ENCODE data around the gene YWHAB. TPM values are rescaled to one million over a fixed set of nuclear protein-coding genes. Genes with fewer than 3 reads are reported as not detected.

Gene YWHAB
- total RNA-seq, 1 experiment from 2014 or later = 216 TPM

DNA sequence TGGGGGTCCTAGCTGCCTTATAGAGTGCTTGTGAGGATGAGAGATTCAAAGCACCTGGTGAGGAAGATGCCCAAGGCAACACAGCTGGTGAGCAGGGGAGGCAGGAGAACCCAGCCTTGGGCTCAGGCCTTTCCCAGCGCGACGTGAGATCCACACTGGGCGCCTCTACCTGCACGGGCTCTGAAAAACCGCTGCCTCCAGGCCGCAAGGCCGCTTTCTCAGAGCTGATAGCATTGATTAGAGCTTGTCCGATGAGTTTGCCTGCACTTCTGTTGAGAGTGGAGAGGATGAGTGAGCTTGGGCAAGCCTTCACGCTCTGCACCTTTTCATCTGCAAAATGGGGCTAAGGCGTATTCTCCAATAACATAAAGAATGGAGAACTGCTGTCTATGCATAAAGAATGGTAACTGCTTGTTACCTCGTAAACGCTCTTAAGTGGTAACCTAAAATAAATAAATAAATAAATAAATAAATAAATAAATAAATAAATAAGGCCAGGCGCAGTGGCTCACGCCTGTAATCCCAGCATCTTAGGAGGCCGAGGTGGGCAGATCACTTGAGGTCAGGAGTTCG, 25.3 kb downstream of the YWHAB start (continued):
- TF ChIP-seq AR (CRISPR knock-in tag; IDR thresholded peaks at IDR 0.05) = no peak
- no peak for TF ChIP-seq MAX (CRISPR knock-in tag; IDR thresholded peaks at IDR 0.05)
- TF ChIP-seq OVOL2 (CRISPR knock-in tag; IDR thresholded peaks at IDR 0.05; ENCODE audit: borderline replicate concordance) = no peak
- TF ChIP-seq TEAD4 (CRISPR knock-in tag; IDR thresholded peaks at IDR 0.05) = no peak
- no peak for TF ChIP-seq KAT7 (CRISPR knock-in tag; IDR thresholded peaks at IDR 0.05; ENCODE audit: borderline replicate concordance)

DNA sequence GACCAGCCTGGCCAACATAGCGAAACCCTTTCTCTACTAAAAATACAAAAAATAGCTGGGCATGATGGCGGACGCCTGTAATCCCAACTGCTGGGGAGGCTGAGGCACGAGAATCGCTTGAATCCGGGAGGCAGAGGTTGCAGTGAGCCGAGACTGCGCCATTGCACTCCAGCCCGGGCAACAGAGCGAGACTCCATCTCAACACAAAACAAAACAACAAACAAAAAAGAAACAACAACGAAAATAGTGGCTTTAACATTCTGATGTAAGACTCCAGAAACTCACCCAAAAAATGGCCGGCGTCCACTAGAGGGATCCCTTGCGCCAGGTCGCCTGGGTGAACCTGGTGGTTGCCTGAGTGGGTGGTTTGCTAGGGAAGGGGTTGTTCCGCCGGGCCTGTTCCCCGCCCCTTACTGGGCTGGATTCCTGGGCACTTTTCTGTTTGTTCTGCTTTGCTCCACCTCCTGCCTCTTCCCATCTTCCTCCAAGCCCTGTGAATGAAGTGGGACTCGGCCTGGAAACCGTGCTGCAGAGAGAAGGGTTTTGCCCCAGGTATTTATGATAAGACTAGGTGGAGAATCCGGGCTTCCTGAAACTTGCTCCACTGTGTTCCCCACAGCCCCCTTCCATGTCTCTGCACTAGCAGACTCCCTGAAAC, 25.9 kb downstream of the YWHAB start:
- peak; percentile 88 for DNase-seq (ENCODE audit: low spot score)
- peak; percentile 68 for ATAC-seq
- H3K4me1 Mint-ChIP-seq = peaks cover 24% of the 10 kb centered on the region
- H3K27ac Mint-ChIP-seq = peak overlapping the region; percentile 90
- peak overlapping the region; percentile 66 for H3K4me3 Mint-ChIP-seq
- ChIA-PET CTCF (interaction anchor here (0.6 to 1.8 kb wide), 10 partner anchors 22 to 228 kb away, joined by 3 to 6 read pairs (median 3); partner anchors contain the start of gene WFDC5), POLR2A (interaction anchor here (1.1 kb wide), 1 partner anchor 26 kb away, joined by 4 read pairs; the partner anchor contains the start of gene YWHAB)
- peaks cover 47% of the 10 kb centered on the region for H3K36me3 Mint-ChIP-seq
- no peaks in the 10 kb centered on the region for H3K27me3 Mint-ChIP-seq (ENCODE audit: low read depth)
- TF ChIP-seq FOXP1 (CRISPR knock-in tag; IDR thresholded peaks at IDR 0.05; ENCODE audit: borderline replicate concordance) = peak; percentile 16; the same call in 1 of the 2 replicates
- TF ChIP-seq SP1 (CRISPR knock-in tag; conservative IDR thresholded peaks at IDR 0.05) = 0 out of 2 replicates have a peak, but pooled peaks have one; percentile 21
- no peak for TF ChIP-seq GRHL2 (CRISPR knock-in tag; IDR thresholded peaks at IDR 0.05; ENCODE audit: insufficient replicate concordance, severe bottlenecking)
- TF ChIP-seq NFE2L1 (CRISPR knock-in tag; IDR thresholded peaks at IDR 0.05) = 0 out of 2 replicates have a peak, but pooled peaks have one; percentile 13
- peak; percentile 98 for TF ChIP-seq GABPB1 (CRISPR knock-in tag; IDR thresholded peaks at IDR 0.05)
- TF ChIP-seq USF2 (CRISPR knock-in tag; IDR thresholded peaks at IDR 0.05) = no peak
- no peak for TF ChIP-seq ATF1 (CRISPR knock-in tag; IDR thresholded peaks at IDR 0.05)
- TF ChIP-seq NFATC4 (CRISPR knock-in tag; IDR thresholded peaks at IDR 0.05) = no peak
- TF ChIP-seq, protein P1, sequence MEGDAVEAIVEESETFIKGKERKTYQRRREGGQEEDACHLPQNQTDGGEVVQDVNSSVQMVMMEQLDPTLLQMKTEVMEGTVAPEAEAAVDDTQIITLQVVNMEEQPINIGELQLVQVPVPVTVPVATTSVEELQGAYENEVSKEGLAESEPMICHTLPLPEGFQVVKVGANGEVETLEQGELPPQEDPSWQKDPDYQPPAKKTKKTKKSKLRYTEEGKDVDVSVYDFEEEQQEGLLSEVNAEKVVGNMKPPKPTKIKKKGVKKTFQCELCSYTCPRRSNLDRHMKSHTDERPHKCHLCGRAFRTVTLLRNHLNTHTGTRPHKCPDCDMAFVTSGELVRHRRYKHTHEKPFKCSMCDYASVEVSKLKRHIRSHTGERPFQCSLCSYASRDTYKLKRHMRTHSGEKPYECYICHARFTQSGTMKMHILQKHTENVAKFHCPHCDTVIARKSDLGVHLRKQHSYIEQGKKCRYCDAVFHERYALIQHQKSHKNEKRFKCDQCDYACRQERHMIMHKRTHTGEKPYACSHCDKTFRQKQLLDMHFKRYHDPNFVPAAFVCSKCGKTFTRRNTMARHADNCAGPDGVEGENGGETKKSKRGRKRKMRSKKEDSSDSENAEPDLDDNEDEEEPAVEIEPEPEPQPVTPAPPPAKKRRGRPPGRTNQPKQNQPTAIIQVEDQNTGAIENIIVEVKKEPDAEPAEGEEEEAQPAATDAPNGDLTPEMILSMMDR (IDR thresholded peaks at IDR 0.05) = 0 out of 2 replicates have a peak, but pooled peaks have one; percentile 18
- no peaks in the 10 kb centered on the region for H3K9me3 Mint-ChIP-seq

DNA sequence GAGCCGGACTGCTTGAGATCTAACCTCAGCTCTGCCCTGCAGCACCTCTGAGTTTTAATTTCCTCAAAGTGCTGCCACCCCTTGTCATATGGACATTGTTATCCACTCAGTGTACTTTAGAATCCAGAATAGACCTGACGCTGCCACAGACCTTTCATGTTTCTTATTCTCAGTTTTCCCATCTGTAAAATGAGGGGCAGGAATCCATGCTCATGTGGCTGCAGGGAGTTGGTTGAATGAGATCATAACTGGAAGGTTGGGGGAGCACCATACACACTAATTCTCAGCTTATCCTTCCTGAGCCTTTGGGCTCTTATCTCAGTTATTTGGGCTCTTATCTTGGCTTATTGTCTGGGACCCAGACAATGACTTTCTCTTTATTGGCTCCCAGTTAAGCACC, 26.7 kb downstream of the YWHAB start:
- peak overlapping the region; percentile 26; the same call in 1 of the 2 replicates for H3K4me3 Mint-ChIP-seq
- DNase-seq (ENCODE audit: low spot score) (no peak), ATAC-seq (no peak)
- H3K36me3 Mint-ChIP-seq = peaks cover 48% of the 10 kb centered on the region
- peaks cover 24% of the 10 kb centered on the region for H3K4me1 Mint-ChIP-seq
- H3K9me3 Mint-ChIP-seq = no peaks in the 10 kb centered on the region
- H3K27ac Mint-ChIP-seq = no peak overlapping the region; the same call in 1 of the 2 replicates
- POLR2A ChIA-PET = no interaction called here
- no peaks in the 10 kb centered on the region for H3K27me3 Mint-ChIP-seq (ENCODE audit: low read depth)
- CTCF ChIA-PET = no interaction called here
- TF ChIP-seq ZNF281 (CRISPR knock-in tag; IDR thresholded peaks at IDR 0.05) (no peak), MYBL2 (CRISPR knock-in tag; IDR thresholded peaks at IDR 0.05) (no peak), NR3C1 (CRISPR knock-in tag; conservative IDR thresholded peaks at IDR 0.05; ENCODE audit: low read depth) (no peak), E2F5 (CRISPR knock-in tag; IDR thresholded peaks at IDR 0.05) (no peak), TP53 (CRISPR knock-in tag; IDR thresholded peaks at IDR 0.05) (no peak), GTF2I (CRISPR knock-in tag; conservative IDR thresholded peaks at IDR 0.05) (no peak)
- TF ChIP-seq, protein P2, sequence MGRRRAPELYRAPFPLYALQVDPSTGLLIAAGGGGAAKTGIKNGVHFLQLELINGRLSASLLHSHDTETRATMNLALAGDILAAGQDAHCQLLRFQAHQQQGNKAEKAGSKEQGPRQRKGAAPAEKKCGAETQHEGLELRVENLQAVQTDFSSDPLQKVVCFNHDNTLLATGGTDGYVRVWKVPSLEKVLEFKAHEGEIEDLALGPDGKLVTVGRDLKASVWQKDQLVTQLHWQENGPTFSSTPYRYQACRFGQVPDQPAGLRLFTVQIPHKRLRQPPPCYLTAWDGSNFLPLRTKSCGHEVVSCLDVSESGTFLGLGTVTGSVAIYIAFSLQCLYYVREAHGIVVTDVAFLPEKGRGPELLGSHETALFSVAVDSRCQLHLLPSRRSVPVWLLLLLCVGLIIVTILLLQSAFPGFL (CRISPR knock-in tag; IDR thresholded peaks at IDR 0.05; ENCODE audit: borderline replicate concordance) = no peak

All from WTC11 (cell line).